ENCODE results near the gene GMPS. TPM values are rescaled to one million over a fixed set of nuclear protein-coding genes. Genes with fewer than 3 reads are reported as not detected.
A peak's percentile ranks its signal among the peaks of the same experiment; 100 is the strongest.
"Not testable (repeated sequence)": the region's sequence is repeated elsewhere in the genome, so short reads cannot be mapped to it uniquely, and the experiment has no call there.

Gene GMPS
- 17.5 and 29.5 TPM in 2 replicates for total RNA-seq

DNA sequence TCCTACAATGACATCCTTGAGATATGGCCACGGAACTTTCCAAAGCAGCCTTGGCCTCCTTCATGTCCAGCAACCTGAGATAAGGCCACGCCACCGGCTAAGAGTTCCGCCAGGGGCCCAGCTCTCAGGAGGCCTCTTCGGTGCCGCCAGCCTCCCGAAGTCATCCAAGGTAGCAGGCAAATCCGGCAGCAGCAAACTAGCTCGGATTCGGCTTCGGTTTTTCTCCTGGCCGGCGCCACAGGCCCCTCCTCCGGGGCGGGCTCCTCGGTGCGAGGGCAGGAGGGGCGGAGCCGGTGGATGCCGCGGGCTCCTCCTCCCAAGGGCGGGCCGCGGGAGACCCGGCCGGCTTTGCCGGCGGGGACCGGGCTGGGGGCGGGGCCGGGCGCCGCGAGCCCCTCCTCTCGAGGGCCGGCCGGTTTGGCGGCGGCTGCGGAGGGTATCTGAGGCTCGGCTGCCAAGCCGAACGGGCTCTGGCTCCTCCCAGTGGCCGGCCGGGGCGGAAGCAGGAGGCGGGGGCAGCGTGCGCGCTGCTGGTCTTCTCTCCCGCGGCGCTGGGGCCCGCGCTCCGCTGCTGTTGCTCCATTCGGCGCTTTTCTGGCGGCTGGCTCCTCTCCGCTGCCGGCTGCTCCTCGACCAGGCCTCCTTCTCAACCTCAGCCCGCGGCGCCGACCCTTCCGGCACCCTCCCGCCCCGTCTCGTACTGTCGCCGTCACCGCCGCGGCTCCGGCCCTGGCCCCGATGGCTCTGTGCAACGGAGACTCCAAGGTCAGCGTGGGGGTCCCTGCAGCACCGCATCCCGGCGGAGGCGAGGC, at the start of gene GMPS:
Gene GMPS (plus strand): TSS at position 518 of the 812 bp plus-strand sequence. CDS start 221 bp downstream, at position 739.
- peak within 1 kb of the TSS; percentile 99 for H3K4me3 ChIP-seq (ENCODE audit: low read depth, low read length)
- H3K36me3 ChIP-seq (ENCODE audit: control insufficient read depth, insufficient read depth, low read length): no peaks in the 10 kb centered on the region
- peak; percentile 78 for DNase-seq (ENCODE audit: low read depth)
- H3K27me3 ChIP-seq (ENCODE audit: control insufficient read depth, insufficient read depth, low read length): no peaks in the 10 kb centered on the region
- no peak for FAIRE-seq
- TF ChIP-seq, protein P1, sequence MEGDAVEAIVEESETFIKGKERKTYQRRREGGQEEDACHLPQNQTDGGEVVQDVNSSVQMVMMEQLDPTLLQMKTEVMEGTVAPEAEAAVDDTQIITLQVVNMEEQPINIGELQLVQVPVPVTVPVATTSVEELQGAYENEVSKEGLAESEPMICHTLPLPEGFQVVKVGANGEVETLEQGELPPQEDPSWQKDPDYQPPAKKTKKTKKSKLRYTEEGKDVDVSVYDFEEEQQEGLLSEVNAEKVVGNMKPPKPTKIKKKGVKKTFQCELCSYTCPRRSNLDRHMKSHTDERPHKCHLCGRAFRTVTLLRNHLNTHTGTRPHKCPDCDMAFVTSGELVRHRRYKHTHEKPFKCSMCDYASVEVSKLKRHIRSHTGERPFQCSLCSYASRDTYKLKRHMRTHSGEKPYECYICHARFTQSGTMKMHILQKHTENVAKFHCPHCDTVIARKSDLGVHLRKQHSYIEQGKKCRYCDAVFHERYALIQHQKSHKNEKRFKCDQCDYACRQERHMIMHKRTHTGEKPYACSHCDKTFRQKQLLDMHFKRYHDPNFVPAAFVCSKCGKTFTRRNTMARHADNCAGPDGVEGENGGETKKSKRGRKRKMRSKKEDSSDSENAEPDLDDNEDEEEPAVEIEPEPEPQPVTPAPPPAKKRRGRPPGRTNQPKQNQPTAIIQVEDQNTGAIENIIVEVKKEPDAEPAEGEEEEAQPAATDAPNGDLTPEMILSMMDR (IDR thresholded peaks at IDR 0.05; ENCODE audit: insufficient read depth, low read length, severe bottlenecking): peak; percentile 59

DNA sequence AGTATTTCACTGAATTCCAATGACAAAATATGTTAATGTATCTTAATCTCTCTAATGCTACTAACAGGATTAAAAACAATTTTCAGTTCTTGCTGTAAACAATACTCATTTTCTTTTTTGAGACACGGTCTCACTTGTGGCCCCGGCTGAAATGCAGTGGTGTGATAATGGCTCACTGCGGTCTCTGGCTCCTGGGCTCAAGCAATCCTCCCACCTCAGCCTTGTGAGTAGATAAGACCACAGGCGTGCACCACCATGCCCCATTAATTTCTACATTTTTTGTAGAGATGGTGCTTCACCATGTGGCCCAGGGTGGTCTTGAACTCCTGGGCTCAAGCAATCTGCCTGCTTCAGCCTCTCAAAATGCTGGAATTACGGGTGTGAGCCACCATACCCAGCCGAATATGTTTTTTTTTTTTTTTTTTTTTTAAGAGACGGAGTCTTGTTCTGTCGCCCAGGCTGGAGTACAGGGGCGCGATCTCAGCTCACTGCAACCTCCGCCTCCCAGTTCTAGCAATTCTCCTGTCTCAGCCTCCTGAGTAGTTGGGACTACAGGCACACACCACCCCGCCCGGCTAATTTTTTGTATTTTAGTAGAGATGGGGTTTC, 41.9 kb upstream of the GMPS start:
- not testable (repeated sequence) for DNase-seq (ENCODE audit: low read depth); FAIRE-seq; H3K36me3 ChIP-seq (ENCODE audit: control insufficient read depth, insufficient read depth, low read length); H3K4me3 ChIP-seq (ENCODE audit: low read depth, low read length); H3K27me3 ChIP-seq (ENCODE audit: control insufficient read depth, insufficient read depth, low read length)

DNA sequence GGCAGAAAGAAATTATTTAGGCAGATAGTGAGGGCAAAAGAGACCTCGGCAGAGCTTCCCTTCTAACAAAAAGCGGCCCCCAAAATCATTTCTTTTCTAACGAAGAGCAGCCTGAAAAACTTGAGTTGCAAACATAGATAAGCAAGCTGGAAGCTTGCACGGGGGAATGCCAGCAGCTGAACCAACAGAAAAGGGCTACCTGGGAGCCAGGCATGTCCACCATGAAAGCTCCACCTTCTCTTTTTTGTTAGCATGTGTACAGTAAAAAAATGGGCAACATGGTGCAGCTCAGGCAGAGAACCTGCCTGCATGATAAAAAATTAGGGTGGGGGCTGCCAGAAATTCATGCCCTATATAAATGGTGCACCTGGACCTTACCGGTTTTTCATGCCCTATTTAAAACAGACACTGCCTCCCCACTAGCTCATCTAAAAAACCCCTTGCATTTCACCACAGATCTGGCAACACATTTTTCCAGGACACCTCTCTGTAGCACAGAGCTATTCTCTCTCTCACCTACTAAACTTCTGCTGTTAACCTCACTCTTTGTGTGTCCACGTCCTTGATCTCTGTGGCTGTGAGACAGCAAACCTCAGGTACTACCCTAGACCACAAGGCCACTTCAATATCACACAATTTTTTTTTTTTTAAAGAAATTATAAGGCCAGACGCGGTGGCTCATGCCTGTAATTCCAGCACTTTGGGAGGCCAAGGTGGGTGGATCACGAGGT, 34.9 kb upstream of the GMPS start:
- DNase-seq (ENCODE audit: low read depth): no peak
- H3K27me3 ChIP-seq (ENCODE audit: control insufficient read depth, insufficient read depth, low read length): no peaks in the 10 kb centered on the region
- TF ChIP-seq, protein P1 (IDR thresholded peaks at IDR 0.05; ENCODE audit: insufficient read depth, low read length, severe bottlenecking): no peak
- no peak for FAIRE-seq
- no peaks in the 10 kb centered on the region for H3K36me3 ChIP-seq (ENCODE audit: control insufficient read depth, insufficient read depth, low read length)
- H3K4me3 ChIP-seq (ENCODE audit: low read depth, low read length): no peak overlapping the region

DNA sequence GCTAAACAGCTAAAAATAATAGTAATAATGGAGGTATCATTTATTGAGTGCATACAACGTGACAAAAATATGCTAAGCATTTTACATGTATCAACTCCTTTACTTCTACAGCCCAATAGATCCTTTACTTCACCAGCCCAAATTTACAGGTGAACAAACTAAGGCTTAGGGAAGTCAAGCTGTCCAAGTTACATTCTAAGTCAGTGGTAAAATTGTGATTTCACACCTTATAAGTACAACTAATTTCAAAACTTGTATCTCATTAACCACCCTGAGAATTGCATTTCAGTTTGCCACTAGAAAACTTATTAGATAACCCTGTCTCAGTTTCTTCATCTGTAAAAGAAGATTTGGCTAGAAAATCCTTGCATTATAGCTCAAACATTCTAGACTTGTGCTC, 26.9 kb upstream of the GMPS start:
- FAIRE-seq (no peak), DNase-seq (ENCODE audit: low read depth) (no peak)
- Histone ChIP-seq H3K36me3 (ENCODE audit: control insufficient read depth, insufficient read depth, low read length) (peaks cover 1% of the 10 kb centered on the region), H3K27me3 (ENCODE audit: control insufficient read depth, insufficient read depth, low read length) (no peaks in the 10 kb centered on the region), H3K4me3 (ENCODE audit: low read depth, low read length) (no peak overlapping the region)
- TF ChIP-seq, protein P1 (IDR thresholded peaks at IDR 0.05; ENCODE audit: insufficient read depth, low read length, severe bottlenecking): no peak

DNA sequence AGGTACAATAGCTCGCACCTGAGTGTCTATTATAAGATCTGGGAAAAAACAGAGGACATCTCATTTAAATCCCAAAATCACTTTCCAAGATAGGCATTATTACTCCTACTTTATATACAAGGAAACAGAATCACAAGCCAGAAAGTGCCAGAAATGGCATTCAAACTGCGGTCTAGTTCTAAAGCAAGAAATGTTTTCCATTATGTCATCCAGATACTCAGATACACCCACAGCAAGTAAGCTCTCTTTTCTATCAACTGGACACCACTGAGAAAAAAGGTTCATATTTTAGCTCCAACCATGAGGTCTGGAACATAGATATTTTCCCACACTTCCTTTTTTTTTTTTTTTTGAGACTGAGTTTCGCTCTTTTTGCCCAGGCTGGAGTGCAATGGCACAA, 24.3 kb upstream of the GMPS start:
- H3K36me3 ChIP-seq (ENCODE audit: control insufficient read depth, insufficient read depth, low read length): peaks cover 1% of the 10 kb centered on the region
- FAIRE-seq: no peak
- no peaks in the 10 kb centered on the region for H3K27me3 ChIP-seq (ENCODE audit: control insufficient read depth, insufficient read depth, low read length)
- no peak for DNase-seq (ENCODE audit: low read depth)
- no peak overlapping the region for H3K4me3 ChIP-seq (ENCODE audit: low read depth, low read length)
- TF ChIP-seq, protein P1 (IDR thresholded peaks at IDR 0.05; ENCODE audit: insufficient read depth, low read length, severe bottlenecking): no peak

DNA sequence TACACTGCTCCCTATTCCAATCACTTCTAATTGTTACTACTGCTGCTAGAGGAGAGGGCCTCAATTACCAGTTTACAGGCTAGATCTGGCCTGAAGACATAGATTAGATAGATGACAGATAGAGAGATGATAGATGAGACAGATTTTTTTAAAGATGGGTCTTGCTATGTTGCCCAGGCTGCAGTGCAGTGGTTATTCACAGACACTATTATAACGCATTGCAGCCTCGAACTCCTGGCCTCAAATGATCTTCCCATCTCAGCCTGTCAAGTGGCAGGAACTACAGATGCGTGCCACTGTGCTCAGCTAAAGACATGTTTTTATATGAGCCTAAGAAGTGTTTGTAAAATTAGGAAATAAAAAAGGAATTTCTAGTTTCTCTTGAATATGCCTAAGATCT, 22.5 kb upstream of the GMPS start:
- TF ChIP-seq, protein P1 (IDR thresholded peaks at IDR 0.05; ENCODE audit: insufficient read depth, low read length, severe bottlenecking): no peak
- FAIRE-seq: no peak
- Histone ChIP-seq H3K36me3 (ENCODE audit: control insufficient read depth, insufficient read depth, low read length) (peaks cover 1% of the 10 kb centered on the region), H3K4me3 (ENCODE audit: low read depth, low read length) (no peak overlapping the region), H3K27me3 (ENCODE audit: control insufficient read depth, insufficient read depth, low read length) (no peaks in the 10 kb centered on the region)
- DNase-seq (ENCODE audit: low read depth): no peak

DNA sequence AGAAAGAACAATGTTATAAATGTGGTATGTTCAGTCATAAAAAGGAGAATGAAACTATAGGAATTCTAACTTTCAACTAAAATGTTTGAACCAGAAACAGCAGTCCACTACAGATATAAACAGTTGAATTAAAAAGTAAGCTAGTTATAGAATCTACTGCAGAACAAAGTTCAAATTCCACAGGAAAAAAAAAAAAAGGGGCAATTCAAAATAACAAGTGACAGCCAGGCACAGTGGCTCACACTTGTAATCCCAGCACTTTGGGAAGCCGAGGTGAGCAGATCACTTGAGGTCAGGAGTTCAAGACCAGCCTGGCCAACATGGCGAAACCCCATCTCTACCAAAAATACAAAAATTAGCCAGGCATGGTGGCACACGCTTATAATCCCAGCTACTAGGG, 21.0 kb upstream of the GMPS start:
- H3K27me3 ChIP-seq (ENCODE audit: control insufficient read depth, insufficient read depth, low read length); H3K4me3 ChIP-seq (ENCODE audit: low read depth, low read length); H3K36me3 ChIP-seq (ENCODE audit: control insufficient read depth, insufficient read depth, low read length); DNase-seq (ENCODE audit: low read depth); FAIRE-seq: not testable (repeated sequence)
